NCI-H748 (cell line): Measurements from ENCODE around the gene PPFIBP2.
A peak's percentile ranks its signal among the peaks of the same experiment; 100 is the strongest.

Experiments used
- DNase-seq: peaks from one replicate; lab custom pipeline; 2025; ENCODE audit not compliant: unreplicated experiment; lab: John Stamatoyannopoulos, UW

The PPFIBP2 gene

DNA sequence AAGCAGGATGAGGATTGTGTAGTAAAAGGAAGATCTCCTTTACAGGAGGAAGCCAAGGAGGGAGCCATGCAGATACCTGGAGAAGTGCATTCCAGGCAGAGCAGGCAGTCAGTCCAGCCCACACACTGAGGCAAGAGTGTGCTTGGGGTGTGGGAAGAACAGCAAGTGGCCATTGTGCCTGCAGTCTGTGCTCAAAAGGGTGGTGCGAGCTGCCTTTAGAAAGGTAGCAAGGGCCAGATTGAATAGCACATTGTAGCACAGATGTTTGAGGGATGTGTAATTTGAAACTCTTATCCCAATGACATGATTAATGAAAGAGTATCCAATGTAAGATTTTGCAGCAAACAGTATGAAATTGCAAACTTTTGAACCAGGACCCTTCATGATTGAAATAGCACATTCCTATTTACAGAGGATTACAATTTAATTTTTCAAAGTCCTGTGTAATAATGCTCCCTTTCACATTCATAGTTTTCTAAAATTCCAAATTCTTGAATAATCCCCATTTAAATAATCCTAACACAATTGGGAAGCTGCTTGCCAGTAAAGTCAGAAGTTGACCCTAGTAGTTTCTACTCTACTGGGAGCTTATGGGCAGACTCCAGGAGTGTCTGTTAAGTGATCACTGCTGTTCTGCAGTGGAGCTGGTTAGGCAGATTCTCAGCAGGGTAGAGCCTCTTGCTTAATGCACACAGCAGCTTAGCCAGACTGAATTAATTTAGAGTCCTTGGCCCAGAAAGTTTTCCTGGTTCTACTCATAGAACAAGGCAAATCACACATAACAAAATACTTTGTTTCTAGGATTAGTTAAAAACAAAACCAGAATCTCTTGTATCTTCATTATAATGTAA is 81.4 kb downstream of the PPFIBP2 start:
- DNase-seq: no peak

DNA sequence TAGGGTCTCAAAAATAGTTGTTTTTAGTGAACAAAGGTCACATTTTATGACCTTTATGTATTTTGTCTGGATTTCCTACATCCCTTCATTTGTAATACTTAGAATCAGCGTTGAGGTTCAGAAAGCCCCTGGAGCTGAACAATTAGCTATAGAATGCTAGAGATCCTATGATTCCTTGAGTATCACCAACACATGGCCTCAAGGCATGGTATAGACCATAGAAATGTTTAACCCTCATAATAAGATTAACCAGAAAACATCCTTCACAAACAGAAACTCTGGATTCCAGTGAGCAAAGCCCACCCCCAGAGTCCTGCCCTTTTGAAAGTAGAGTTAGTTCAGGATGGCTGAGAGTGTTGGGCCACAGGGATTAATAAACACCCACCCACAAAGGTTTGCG is 82.2 kb downstream of the PPFIBP2 start:
- DNase-seq: no peak

DNA sequence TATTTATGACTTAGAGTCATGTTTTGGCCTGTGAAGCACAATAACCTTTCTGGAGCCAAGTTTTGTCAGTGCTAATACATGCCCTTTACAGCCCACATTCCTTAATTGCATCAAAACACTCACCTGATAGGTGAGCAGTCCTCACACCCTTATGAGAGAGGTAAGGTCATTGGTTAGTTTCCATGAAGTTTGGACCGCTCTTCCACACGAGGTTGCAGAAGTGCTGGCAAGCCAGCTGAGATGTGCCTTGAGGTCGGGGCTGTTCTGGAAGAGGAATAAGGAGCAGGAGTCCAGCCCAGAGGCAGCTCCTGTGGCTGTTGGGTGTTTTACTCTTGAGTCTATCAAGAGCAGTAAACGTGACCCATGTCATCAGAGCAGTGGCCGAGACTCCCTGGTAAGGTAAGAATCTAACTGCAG is 83.2 kb downstream of the PPFIBP2 start:
- no peak for DNase-seq

DNA sequence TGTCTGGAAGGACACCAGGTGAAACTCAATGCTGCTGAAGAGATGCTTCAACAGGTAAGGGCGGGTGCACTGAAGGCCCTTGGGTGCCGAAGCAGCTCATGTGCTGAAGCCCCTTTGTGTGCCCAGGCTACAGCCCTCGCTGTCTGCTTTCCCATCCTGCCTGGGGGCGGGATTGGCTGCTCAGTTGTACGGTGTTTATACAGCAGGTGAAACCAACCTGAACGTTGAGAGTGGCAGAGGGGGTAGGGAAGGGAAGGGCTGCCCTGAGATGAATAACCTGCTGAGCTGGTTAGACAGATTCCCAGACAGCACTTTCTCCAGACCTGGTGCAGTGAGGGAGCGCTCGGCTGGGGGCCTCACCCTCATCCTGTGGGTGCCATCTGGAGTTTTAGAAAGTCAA is 83.8 kb downstream of the PPFIBP2 start:
- DNase-seq: peak; percentile 54

DNA sequence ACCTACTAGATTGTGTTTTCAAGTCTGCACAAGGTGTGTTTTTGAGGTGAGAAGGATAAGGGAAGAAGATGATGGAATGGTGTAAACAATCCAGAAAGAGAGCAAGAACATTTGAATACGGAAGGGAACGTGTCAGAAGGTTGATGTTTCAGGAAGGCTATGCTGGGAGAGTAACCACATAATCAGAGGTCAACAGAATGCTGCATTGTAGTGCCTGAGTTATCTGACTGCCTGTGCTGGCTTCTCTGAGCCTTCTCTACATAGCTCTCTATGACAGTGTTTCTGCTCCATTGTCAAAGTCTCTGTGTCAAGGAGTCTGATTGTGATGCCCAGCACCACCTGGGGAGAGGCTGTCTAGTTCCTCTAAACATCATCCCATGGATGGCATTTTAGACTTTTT is 85.4 kb downstream of the PPFIBP2 start:
- DNase-seq: no peak

DNA sequence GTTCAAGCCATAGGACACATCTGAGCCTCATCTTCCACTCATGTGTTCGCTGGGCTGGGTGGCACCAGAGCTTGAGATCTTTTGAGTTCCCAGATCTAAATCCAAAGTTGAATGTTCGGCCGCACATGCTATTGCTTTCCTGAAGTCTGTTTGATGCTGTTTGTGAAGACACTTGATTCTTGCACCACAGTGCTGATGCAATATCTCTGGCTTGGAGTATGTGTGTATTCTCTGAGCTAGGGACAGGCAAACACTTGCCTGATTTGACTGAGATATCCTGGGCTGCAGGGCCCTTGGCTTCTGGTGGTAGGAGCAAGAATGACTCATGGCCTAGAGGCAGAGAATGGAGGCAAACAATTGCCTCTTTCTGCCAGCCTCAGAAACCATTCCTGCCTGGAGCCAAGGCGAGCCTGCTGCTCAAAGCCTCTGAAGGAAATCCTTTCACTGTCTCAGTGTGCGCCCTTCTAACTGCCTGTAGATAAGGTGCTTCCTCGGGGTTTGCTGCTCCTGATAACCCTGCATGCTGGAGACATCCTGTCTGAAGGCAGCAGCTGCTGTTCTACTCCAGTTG is 86.5 kb downstream of the PPFIBP2 start:
- DNase-seq: no peak

DNA sequence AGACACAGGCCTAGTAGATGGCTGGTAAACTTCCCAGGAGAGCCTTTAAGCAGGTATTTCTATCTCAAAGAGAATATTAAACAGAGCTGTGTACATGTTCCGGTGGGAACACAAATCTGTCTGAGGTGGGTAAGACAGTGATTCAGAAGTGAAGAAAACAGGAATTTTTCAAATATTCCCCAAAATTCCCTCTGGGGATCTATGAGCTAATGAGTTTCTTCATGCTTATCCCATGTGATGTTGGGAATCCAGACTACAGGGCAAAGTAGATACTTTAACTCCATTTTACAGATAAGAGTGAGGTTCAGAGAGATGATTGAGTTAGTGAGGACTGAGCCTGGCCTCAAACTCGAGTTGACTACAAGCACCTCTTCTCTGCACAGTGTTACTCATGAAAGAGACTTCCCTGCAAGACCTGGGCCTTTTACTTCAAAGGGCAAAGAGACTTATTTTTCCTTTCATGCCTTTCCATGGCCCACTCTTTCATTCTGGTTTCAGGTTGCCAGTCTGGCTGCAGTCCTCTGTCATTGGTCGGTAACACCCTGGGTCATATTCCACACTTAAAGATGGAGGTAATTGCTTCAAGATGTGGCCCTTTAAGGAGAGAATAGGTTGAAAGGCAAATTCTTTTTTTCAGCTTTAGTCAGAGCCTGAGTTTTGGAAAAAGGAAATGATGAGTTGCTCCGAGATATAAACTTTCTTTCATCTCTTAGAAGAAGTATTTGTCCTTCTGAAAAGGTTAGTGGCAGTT is 89.4 kb downstream of the PPFIBP2 start:
- DNase-seq: no peak

DNA sequence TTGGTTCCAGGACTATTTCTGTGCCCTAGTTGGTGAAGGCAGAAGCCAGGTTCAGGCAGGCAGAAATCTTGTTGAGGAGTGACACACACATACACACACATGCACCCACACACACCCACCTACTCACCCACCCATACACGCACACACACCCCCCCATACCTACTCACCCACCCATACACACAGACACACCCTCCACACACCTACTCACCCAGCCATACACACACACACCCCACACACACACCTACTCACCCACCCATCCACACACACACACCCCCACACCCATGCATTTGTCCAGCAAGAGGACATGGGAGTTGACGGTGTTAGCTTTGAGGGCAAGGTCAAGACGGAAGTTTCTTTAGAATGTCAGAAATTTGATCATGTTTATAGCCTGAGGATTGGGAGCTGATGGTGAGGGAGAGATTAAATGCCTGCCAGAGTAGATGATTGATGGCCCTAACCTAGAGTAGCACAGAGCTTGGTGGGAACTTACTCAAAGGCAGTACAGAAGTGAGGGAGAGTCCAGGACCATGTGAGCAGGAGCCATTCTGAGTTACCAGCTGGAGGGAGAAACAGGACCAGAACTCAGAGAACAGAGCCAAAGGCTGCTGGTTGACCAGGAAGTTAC is 90.6 kb downstream of the PPFIBP2 start:
- no peak for DNase-seq

DNA sequence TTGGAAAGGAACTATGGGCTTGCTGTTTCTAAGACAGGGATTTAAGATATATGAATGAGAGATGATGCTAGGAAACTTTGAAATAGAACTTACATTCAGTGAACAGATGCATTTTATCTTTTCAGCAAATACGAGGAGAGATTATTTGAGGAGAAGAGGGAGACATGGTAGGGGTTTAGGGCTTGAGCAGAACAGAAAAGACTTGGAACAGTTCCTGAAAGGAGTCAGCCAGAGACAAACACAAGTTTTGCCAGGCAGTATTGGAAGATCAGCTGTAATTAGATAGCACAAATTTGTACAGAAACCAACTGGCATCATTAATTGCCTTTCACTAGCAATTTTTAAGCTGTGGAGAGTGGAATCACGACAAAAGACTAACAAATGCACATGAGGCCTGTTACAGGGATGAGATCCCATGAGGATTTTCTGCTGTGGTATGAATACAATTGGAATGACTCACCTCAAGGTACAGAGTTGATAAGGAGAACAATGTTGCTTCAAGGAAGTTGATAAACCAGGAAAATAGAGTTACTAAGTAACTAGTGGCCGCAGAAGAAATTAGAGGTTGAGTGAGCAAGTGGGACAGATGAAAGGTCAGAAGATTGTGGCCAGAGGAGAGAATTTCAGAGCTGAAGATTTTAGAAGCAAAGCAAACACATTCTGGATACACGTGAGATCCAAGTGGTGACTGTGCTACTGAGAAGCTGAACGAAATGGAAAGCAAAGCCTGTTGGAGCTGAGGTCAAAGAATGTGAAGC is 91.6 kb downstream of the PPFIBP2 start:
- DNase-seq: no peak

DNA sequence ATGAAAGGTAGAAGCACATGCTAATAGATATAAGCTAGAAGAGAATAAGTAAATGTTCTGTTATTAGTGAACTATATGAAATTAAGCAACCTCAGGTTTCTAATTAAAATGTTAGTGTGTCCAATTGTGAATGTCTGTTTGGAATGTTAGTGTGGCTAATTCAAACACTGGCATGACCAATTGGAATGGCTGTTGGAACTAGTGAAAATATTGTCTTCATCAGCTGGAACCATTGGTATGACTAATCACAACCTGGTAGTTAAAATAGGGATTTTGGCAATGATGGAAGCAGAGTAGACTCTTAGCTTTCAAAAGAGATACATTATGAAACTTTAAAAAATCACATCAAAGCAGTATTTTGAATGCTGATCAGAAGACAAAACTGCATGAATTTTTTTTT is 92.7 kb downstream of the PPFIBP2 start:
- no peak for DNase-seq

DNA sequence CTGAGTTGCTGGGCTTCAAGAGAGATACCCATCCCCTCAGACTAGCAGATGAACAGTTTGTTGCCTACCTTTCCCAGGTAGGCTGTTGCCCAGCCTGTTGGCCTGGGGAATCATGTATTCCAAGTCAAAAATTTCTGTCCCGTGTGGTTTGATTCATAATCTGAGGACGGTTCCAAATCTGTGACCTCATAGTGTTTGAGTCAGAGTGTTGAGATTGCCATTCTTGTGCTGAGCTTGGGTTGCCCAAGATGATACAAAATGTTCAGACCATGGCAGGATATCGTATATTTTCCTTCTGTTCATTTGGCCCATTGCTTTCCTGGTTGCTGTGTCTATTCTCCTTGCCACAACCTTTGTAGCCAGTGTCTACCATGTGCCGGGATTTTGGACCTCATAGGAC is 95.2 kb downstream of the PPFIBP2 start:
- no peak for DNase-seq

DNA sequence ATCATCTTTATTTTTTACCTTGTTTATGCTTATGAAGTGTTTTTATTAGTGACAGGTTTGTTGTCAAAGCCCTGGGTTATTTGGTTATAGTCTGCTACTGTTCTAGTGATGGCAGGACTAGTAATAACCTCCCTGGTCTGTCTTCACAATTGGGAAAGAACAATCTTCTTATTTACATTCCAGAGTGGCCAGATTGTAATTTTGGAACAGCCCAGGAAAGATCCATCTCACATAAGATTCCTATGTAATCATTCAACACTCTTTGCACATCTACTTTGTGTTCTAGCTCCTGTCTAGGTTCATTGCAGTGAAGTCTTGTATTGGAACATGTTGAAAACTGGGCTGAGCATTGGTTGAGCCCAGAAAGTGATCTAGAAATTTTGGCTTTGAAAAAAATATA is 95.7 kb downstream of the PPFIBP2 start:
- DNase-seq: no peak

DNA sequence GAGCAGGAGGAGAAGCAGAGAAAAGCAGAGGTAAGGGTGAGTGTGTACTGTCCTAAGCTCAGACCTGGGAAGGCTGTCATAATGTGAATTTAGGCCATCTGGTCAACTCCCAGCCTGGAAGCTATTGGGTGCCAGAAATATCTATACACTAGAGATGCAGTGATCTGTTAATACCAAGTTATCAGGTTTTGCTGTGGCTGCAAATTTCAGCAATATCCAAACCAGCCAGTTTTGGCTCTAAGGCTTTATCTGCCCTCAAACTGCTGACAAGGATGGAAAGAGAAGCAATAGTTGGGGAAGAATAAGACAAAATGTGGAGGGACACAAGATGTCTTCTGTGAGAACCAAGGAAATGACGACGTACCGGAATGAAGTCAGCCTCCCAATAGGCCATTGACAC is 96.6 kb downstream of the PPFIBP2 start:
- DNase-seq: no peak

DNA sequence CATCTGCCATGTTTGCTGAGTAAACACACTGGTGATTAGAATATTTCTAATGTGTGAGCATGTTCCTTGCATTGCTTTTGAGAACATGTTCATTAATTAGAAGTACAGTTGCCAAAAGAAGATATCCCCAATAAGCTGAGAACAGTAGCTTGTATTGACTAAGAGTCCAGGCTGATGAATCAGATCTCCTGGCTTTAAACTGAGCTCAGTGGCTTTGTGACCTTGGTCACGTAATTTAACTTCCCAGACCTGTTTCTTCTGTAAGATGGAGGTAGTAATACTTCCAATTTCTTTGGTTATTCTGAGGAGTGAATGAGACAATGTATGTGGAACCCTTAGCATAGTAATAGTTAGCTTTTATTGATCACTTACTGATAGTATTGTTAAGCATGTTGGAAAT is 97.6 kb downstream of the PPFIBP2 start:
- DNase-seq: no peak

DNA sequence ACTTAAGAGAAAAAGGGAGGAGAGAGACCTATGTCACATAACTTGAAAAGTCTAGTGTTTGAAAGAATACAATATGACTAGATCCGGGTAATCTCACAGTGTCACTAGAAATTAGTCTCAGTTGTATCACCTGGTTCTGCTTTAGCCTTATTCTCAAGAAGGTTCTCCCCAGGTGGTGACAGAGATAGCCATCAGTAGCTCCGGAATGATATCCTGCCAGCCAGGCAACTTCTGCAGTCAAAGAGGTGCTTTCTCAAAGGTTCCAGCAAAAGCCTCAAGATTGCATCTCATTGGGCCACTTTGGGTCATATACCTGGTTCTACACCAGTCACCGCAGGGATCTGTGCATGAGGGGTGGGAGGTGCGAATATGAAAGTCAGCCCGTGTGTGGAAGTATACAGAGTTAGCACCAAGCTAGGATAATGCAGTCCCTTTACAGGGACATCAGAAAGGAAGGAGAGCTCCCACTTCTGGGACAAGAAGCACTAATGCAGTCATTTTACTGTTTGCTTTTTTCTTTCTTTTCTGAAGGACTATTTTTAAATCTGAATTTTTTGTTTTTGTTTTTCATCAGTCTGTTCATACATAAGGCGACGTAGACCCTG is 98.4 kb downstream of the PPFIBP2 start:
- DNase-seq: no peak

DNA sequence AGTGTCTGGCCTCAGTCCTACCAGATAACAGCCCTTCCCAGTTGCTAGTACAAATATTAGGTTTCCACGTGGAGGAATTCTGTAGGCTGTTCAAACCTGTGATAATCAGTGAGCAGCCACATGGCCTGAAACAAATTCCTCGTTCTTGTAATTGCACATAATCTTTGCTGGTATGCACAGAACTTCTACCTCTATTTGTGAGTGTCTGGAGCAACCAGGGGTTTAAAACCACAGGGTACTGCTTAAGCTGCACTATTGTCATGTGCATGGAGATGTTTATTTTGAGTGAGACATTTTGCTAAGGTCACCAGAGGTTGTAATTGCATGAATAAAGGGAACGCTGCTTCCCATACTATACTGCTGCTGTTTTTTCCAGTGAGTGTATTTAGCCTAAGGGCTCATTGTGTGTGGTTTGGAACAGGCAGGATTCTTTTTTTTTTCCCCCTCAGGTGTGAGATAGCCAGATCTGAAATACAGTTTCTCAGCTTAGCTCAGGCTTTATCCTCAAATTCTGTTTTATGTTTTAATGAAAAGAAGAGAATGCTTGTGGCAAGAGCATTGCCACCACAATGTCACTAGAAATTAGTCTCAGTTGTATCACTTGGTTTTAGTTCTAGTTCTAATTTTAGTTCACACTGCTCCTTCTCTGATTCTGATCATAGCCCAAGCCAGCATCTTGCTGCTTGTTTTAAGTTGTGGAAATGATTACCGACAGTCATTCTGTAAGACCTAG is 99.0 kb downstream of the PPFIBP2 start:
- DNase-seq: no peak

DNA sequence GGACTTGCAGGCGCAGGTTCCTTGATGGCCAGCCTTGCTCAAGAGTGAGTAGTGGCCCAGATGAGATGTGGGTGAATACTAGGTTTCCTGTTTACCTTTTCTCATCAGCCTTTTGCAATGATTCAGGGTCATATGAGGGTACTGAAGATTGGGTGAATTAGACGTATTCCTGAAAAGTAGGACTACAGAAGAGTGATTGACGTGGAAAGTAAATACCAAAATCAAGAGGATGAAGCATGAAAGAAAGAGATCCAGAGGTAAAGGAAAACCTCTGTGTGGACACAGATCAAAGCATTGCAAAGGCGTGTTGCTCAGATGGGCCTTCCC is 99.6 kb downstream of the PPFIBP2 start:
- no peak for DNase-seq

DNA sequence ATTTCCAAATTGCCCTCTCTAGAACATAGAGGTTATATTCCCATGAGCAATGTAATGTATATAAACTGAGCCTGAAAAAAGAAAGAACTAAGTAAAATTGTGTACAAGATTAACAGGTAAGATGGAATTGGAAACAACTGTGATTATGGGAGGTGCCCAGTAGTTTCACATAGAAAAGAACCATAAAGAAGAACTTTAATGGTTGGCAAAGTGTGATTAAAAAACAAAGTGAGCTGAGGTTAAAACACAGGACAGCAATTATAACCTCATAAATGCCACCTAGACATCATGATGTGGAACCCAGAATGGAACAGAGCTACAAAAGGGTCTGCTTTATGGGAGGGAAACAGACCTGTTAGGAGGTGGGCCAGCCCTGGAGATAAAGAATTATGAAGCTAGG is 100.9 kb downstream of the PPFIBP2 start:
- DNase-seq: no peak

DNA sequence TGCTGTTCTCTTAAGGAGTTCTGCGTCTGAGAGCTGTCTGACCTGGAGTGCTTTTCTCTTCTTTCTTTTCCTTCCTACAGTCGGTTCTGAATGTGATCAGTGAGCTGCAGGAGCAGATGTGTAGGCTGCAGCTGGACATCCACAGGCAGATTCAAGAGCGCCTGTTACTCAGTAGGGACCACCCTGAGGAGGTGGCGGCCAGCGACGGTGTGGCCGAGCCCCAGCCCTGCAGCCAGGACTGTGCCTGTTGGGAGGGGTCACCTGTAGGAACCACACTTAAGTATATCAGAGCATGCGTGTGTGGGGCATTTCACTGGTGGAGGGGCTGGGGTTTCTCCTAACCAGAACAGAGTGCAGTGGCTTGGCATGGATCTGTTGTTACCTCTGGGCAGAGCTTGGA is 103.2 kb downstream of the PPFIBP2 start:
- no peak for DNase-seq

DNA sequence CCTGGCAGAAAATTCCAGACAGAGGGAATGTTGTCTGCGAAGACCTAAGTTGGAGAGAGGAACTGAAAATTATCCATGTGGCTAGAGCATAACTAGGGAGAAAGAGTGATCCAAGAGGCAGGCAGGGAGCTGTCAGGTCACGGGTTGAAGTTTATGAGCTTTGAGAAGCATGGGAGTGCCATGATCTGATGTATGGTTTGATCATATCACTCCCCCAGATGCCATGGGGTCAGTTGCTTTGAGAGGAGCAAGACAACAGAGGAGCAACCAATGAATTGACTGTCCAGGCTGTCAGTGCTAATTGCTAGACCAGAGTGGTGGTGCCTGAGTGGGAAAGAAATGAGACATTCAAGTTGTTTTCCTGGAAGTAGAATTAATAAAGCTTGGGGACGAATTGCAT is 105.5 kb downstream of the PPFIBP2 start:
- DNase-seq: no peak
